Measurements from ENCODE around the gene DNPEP.
"Not testable (repeated sequence)": the region's sequence is repeated elsewhere in the genome, so short reads cannot be mapped to it uniquely, and the experiment has no call there.

The DNPEP gene

DNA sequence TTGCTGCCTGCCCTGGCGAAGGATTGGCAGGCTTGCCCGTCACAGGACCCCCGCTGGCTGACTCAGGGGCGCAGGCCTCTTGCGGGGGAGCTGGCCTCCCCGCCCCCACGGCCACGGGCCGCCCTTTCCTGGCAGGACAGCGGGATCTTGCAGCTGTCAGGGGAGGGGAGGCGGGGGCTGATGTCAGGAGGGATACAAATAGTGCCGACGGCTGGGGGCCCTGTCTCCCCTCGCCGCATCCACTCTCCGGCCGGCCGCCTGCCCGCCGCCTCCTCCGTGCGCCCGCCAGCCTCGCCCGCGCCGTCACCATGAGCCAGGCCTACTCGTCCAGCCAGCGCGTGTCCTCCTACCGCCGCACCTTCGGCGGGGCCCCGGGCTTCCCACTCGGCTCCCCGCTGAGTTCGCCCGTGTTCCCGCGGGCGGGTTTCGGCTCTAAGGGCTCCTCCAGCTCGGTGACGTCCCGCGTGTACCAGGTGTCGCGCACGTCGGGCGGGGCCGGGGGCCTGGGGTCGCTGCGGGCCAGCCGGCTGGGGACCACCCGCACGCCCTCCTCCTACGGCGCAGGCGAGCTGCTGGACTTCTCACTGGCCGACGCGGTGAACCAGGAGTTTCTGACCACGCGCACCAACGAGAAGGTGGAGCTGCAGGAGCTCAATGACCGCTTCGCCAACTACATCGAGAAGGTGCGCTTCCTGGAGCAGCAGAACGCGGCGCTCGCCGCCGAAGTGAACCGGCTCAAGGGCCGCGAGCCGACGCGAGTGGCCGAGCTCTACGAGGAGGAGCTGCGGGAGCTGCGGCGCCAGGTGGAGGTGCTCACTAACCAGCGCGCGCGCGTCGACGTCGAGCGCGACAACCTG is 30.7 kb upstream of the DNPEP start, which contains the start of gene DES:
DES (plus strand) TSS at position 223 of the 857 bp plus-strand sequence; CDS start at position 309, 86 bp downstream.
- no peak for DNase-seq

DNA sequence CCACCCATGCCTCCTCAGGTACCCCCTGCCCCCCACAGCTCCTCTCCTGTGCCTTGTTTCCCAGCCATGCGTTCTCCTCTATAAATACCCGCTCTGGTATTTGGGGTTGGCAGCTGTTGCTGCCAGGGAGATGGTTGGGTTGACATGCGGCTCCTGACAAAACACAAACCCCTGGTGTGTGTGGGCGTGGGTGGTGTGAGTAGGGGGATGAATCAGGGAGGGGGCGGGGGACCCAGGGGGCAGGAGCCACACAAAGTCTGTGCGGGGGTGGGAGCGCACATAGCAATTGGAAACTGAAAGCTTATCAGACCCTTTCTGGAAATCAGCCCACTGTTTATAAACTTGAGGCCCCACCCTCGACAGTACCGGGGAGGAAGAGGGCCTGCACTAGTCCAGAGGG is 29.7 kb upstream of the DNPEP start:
- no peak for DNase-seq

DNA sequence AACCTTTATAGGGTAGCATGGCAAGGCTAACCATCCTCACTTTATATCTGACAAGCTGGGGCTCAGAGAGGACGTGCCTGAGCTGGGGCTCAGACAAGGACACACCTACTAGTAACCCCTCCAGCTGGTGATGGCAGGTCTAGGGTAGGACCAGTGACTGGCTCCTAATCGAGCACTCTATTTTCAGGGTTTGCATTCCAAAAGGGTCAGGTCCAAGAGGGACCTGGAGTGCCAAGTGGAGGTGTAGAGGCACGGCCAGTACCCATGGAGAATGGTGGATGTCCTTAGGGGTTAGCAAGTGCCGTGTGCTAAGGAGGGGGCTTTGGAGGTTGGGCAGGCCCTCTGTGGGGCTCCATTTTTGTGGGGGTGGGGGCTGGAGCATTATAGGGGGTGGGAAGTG is 29.2 kb upstream of the DNPEP start:
- DNase-seq = no peak

DNA sequence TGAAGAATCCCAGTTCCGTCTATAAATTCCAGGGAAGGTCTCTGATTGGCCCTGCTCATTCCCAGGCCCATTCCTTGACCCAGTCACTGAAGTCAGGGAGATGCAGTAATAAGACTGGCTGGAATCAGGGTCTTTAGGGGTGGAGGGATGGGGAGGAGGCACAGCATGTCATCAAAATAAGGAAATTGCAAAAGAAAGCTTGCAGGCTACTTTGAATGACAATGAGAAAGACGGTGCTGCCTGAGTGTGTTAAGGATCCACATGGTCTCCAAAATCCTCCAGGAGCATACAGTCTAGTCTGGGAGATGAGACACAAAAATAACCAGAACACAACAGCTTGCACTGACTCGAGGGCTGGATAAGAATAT is 28.5 kb upstream of the DNPEP start:
- DNase-seq = no peak

DNA sequence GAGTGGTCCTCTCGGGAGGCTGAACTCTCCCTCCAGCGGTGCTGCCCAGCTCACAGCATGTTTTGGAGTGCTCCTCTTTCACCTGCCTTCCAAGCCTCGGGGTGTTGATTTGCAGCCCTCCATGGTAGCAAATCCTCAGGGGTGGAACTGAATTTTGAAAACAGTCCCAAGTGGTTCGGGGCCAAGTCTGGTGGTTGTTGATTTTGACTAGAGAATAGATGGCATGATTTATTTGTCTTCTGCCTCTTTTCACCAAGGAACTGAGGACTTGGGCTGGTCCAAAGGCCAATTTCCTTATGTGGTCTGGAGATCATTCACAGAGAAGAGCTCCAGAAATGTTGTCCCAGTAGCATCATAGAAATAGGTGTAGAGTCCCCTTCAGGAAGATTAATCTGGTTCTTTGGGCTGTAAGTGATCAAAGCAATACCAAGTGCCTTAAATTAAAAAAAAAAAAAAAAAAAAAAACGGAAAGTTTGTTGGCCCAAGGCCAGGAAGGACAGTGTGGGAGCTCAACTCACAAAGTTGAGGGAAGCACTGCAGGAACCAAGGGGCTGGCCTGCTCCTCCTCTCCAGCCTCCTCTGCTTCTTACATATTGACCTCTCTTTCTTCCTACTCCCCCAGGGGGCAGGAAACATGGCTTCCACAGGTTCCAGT is 28.0 kb upstream of the DNPEP start:
- no peak for DNase-seq

DNA sequence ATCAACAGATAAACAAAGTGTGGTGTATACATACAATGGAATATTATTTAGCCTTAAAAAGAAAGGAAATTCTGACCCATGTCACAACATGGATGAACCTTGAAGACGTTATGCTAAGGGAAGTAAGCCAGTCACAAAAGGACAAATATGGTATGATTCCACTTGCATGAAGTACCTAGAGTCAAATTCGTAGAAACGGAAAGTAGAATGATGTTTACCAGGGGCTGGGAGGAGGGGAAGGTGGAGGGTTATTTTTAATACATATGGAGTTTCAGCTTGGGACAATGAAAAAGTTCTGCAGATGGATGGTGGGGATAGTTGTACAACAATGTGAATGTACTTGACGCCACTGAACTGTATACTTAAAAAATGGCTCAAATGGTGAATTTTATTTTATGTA is 27.1 kb upstream of the DNPEP start:
- no peak for DNase-seq

DNA sequence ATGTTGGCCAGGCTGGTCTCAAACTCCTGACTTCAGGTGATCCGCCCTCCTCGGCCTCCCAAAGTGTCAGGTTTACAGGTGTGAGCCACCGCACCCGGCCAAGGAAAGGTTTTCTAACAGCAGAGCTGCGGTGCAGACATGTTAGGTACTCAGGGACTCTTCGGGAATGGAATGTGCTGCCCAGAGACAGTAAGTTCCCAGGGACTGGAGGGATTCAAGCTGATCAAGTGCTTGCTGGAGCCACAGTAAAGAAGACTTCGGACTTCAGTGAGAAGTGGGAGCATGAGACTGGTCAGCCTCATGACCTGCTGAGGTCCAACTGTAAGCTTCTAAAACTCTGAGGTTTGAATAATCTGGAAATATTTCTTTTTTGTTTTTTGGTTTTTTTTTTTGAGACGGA is 22.7 kb upstream of the DNPEP start:
- no peak for DNase-seq

DNA sequence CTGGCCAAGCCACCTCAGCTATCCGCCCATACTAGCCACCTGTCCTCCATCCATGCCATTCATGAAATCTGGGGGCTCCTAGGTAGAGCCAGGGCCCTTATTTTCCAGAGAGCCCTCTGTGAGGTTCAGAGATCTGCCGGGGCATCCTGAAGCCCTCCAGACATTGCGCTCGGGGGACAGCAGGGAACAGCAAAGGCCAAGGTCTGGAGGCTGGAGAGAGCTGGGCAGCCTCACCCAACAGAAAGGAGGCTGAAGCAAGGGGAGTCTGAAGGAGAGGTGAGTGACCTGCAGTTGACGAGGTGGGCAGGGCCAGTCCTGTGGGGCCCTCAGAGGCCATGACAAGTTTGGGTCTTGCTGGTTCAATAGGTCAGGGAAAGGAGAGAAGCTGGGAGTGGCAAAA is 21.9 kb upstream of the DNPEP start:
- no peak for DNase-seq

DNA sequence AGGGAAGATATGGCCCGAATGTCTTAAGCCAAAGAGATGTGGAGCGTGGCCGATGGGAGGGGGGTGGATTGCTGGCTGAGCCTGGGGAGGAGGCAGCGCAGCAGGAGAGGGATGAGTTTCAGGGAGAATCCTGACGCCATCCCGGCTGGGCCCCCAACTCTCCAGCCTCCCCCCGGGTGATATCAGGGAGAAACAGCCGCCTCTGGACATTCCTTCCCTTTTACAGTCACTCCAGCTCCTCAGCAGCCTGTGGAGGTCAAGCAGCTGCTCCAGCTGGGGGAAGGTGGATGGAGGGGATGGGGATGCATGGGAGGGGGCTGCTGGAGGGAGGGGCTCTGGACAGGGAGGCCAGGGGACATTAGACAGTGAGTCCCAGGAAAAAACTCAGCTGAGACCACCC is 20.9 kb upstream of the DNPEP start:
- no peak for DNase-seq

DNA sequence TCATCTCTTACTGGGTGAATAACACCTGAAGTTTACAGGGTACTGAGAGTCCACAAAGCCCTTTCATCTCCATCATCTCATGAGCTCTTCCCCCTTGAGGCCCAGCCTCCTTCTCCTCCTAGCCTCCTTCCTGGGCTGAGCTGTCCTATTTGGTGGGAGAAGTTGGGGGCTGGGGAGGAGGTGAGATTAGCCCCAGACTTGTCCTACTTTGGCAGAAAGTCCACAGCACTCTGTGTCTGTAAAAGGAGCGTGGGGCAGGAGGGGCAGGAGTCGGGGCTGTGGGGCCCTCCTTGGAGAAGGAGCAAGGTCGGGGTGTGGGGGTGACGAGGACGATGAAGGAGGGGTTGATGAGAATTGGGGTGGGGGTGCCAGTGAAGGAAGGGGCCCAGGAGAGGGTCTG is 20.5 kb upstream of the DNPEP start:
- no peak for DNase-seq

DNA sequence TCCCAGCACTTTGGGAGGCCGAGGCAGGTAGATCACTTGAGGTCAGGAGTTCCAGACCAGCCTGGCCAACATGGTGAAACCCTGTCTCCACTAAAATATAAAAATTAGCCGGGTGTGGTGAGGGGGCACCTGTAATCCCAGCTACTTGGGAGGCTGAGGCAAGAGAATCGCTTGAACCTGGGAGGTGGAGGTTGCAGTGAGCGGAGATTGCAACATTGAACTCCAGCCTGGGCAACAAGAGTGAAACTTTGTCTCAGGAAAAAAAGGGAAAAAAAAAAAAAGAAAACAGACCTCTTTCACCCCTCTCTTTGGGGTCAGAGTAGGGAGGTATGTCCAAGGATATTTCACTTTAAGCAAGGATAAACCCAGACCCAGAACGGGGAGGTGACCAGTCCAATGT is 19.6 kb upstream of the DNPEP start:
- DNase-seq = not testable (repeated sequence)

DNA sequence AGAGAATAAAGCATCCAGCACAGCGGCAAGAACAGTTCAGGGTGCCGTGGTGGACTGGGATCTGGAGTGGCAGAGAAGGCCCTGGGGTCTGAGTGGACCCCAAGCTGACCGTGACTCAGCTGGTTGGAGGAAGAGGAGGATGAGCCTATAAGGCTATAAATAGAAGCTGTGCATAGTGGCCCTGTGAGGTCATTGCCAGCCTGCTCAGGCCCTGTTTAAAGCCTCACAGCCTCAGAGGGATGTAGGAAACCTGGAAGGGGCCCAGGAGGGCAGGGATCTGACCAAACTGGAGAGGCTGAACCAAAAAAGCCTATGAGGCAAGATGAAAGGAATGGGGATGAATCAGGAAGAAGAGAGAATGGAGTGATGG is 19.1 kb upstream of the DNPEP start:
- no peak for DNase-seq

DNA sequence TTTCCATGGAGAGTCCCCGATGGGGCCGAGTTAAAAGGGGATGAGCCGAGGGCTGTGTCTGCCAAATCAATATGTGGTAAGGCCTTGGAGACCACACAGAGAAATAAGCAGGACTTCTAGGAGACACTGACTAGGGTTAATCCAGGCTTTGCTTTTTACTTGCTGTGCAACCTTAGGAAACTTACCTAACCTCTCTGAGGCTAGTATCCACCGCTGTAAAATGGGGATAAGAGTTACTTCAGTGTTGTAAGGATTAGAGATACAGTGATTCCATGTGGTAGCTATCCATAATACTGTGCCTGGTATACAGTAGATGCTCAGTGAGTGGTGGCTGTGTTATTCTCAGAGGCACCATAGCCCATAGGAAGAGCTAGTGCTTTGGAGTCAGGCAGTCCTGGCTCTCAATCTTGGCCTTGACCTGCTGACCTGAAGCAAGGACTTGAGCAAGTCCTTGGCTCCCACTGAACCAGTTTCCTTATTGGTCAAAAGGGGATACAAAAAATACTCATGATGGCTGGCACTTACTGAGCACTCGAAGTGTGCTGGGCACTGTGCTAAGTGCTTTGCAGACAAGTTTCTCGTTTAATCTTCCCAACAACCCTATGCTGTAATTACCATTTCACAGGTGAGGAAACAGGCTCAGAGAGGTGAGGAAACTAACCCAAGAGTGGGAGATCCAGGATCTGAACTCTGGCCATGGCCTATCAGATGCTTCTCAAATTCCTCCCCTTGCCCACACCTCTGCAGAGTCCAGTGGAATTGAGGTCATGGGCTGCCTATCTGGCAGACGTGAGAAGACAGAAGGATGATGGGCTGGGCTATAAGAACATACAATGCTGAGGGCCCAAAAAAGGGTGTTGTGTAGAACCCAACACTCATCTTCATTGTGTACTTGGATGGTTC is 18.5 kb upstream of the DNPEP start:
- no peak for DNase-seq

DNA sequence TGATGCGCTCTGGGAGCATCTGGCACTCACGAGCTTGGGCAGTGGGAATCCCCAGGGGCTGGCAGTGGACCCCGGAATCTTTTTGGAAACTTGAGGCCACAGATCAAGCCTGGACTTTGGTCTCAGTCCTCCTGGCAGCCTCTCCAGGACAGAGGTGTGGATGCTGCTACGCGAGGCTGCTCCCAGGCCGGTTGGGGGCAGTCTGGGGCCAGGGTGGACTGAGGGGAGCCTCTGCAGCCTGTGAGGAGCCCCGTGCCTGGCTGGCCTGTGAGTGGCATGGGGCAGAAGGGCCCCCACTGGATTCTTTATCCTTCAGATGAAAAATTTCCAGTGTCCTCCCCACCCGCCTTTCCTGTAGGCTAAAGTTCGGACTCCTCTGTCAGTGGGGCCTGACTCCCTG is 17.7 kb upstream of the DNPEP start:
- no peak for DNase-seq

DNA sequence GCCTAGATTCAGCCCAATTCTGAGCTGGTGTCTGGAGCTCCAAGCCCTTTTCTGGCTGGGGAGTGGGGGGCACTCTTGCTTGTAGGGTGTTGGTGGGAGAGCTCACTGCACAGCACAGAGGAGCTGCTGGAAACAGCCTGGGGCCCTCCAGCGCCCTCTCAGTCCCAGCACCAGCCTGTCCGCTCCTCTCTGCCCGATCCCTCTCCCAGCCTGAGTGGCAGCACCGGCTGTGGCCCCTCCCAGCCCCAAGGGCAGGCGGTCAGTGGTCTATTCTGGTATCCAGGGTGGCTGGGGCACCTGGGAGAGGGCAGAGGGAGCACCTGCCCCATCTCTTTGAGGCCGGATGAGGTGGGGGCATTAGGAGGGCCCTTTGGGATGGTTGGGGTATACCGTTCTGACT is 17.2 kb upstream of the DNPEP start:
- DNase-seq = no peak

DNA sequence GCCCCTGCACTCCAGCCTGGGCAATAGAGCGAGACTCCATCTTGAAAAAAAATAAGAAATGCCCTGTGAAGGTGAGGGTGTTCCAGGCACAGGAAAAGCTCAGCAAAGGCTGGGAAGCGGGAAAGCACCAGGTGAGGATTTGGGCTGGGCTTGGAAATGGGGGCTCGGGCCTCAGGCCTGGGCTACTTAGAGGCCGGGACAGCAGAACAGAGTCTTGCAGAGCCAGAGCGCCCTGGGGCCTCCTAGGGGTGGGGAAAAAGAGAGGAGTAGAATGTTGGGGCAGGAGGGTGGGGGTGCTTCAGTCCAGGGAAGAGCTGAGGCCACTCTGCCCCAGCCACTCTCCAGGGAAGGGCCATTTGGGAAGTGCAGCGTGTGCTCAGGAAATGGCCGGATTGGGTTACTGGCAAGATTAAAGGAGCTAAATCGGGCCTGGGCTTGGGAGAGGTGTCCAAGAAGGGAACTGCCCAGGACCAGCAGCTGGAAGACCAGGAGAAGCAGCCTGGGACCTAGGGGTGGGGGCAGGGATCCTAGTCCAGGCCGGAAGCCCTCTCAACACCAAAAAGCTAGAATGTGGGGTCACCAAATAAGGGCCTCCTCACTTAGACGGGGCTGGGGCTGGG is 16.7 kb upstream of the DNPEP start:
- no peak for DNase-seq

DNA sequence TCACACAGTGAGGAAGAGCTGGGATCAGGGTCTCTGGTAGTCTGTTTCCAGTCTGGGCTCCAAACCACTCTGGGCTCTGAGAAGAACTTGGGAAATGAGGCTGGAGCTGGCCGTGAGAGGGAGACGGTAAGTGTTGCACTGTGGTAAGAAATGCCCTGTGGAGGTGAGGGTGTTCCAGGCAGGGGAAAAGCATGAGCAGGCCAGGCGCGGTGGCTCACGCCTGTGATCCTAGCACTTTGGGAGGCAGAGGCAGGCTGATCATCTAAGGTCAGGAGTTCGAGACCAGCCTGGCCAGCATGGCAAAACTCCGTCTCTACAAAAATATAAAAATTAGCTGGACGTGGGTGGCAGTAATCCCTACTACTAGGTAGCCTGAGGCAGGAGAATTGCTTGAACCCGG is 16.1 kb upstream of the DNPEP start:
- DNase-seq = no peak

DNA sequence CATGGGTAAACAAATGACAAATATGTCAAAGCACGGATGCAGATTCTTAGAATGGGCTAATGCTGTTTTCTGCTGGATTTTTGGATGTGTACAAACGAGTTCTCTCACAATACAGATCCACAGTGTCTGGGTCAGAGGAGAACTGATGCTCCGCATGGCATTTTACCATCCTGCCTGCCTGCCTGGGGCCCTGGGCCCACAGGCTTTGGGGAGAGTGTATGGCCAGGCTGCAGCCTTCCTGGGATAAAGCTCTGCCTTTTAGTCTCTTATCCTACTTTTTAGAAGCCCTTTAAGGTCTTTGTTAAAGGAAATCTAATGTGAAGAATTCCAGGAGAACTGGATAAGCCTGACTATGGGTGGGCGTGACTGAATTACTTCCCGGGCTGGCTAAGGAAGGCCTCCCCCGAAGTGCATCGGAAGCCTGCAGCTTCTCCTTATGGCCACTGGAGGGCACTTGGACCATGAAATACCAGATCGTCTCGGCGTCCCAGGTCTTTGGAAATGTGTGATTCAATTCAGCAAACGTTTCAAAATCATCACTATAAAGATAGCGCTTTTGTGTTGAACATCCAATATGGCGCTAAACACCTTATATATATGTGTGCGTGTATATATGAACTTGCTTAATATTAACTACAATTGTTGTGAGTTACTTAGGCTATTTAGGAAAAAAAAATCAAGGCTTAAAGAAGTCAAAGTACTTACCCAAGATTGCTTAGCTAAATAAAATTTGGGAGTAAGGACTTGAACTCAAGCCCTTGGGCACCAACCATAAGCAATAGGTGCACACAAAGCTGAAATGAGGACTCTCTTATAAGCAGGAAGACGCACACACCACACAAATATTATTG is 15.2 kb upstream of the DNPEP start:
- DNase-seq = peak; percentile 78 to 82

DNA sequence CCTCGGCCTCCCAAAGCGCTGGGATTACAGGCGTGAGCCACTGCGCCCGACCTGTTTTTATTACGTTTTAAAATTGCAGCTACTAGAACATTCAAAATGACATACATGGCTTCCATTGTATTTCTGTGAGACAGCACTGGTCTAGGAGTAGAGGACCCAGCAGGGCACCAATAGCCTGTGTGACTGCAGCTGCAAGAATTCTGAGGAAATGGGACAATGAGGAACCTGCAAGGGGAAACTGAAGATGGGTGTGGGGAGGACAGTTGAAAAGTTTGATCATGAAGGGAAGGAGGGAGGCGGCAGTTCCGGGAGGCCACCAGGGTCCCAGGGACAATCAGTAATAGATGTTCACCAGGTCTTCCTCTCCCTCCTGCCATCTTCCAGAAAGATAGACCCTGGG is 13.9 kb upstream of the DNPEP start:
- no peak for DNase-seq

DNA sequence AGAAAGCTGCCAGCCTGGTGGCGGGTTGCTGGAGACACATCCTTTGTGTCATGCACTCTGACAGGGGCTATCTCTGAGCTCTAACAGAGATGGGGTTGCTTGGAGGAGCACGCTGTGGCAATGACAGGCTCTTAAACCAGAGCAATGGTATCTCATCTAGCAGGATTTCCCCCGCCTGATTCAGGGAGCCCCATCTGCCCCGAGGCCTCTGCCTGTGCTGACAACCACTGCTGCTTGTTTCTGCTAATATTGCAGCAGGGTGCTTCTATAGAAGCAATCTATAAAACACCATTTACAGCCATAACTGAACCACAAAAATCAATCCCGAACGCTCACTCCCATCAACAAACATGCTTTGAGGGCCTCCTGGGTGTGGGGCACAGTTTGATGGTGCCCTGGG is 12.8 kb upstream of the DNPEP start:
- no peak for DNase-seq

DNA sequence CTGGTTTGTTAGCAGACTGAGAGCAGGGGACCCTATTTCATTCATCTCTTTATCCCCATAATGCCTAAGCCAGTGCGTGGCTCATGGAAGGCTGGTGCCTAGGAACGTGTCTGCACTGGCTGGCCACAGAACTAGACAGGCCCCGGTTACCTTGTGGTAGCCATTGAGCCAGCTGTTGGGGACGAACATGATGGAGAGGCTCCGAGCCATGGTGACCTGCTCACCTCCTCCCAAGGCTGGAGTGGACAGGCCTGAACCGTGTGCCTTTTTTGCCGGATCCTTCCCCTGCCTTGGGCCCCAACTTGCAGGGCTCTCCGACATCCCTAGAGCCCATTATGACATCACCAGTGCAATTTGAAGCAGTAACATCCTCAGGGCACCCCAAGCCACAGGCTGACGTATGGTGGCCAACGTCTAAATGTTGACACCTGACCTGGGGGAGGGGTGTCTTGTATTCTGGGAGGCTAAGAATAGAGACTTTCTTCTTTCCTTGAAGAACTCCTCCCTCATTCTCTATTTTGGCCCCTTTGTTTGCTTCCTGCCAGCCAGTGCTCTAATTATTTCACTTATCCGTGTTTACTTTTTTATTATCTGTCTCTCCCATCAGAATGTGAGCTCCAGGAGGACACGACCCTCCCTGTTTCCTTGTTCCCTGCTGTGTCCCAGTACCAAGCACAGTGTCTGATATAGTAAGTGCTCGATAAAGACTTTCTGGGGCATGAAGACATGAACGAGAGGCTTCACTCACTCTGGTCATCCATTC is 12.2 kb upstream of the DNPEP start:
- no peak for DNase-seq

Measured in SHP77 (cell line).